D721Med (cell line): ENCODE data around the gene FCN1.

Source experiments
- DNase-seq: peaks from one replicate; pipeline ENCODE4 v3.0.0; 2011; ENCODE audit warnings: low spot score; ENCODE audit not compliant: insufficient read length
- FAIRE-seq: peaks from 2 replicates; lab custom pipeline; 2011; peaks lifted over from hg19 to GRCh38; lab: Jason Lieb, UNC
- CTCF ChIP-seq: IDR thresholded peaks from 2 replicates; pipeline ENCODE4 v1.5.1; 2012; ENCODE audit warnings: mild to moderate bottlenecking, control low read depth; ENCODE audit not compliant: insufficient read depth; ENCODE audit errors: missing control alignments

Gene FCN1

DNA sequence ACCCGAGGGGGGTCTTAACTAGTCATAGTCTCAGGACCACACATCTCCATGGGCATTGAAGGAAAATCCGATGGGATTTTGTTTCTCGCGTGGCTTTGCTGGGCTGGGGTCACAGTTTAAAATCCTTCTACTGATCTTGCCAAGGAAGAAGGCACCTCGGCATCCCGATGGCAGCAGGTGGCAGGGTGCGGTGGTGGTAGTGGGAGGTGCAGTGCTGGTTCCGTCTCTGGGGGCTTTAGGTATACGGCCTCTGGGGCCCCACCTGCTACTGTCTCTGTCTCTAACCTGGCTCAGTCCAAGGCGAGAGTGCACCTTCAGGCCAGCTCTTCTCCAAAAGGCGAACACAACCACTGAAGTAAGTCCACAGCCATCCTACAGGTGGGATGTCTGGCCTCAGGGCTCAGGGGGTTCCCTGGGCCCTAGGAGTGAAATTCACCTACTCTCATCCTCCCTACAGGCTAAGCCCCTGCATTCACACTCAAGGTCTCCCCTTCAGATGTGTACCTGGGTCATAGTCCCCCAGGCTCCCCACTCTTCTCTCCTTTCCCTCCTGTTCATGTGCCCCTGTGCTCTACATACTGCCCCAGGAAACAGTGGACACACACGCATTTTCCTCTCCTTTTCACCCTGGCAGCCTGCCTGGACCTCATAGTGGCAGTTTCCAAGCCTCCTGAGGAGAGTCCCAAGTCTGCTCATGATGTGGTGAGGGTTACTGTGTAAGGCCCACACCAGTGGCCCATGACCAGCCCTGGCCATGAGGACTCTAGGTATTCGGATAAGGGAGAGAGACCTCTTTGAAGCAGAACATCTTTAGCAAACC lies 37.8 kb downstream of the FCN1 start:
- TF ChIP-seq CTCF = no peak
- no peak for FAIRE-seq
- DNase-seq = no peak

DNA sequence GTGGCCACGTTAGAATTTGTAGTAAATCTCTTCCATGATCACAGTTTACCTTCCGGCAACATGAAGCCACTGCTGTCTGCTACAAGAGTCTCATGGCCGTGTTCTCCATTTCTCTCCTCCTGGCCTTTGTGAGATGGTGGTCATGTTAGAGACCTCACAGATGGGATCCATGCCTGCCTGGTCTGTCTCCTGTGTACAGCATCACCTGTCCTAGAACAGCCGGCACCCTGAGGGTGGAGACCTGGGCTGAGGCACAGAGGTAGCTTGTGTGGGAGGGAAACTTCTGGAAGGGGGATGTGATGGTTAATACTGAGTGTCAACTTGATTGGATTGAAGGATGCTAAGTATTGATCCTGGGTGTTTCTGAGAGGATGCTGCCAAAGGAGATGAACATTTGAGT lies 40.2 kb downstream of the FCN1 start:
- DNase-seq = no peak
- FAIRE-seq = no peak
- TF ChIP-seq CTCF = no peak

DNA sequence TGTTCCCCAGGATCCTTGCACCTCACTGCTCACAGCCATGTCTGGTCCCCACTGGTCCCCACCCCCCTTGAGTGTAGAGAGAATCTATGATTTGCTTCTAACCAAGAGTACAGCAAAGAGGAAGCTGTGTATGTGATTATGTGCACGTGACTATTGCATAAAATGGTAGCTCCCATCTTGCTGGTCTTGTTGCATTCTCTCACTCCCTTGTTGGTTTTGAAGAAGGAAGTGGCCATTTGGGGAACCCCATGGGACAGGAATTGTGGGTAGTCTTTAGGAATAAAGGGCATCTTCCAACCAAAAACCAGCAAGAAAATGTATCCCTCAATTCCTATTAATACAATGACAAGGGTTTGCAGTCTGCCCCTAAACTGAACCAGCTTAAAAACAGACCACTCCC lies 42.3 kb downstream of the FCN1 start:
- DNase-seq = no peak
- FAIRE-seq = no peak
- no peak for TF ChIP-seq CTCF

DNA sequence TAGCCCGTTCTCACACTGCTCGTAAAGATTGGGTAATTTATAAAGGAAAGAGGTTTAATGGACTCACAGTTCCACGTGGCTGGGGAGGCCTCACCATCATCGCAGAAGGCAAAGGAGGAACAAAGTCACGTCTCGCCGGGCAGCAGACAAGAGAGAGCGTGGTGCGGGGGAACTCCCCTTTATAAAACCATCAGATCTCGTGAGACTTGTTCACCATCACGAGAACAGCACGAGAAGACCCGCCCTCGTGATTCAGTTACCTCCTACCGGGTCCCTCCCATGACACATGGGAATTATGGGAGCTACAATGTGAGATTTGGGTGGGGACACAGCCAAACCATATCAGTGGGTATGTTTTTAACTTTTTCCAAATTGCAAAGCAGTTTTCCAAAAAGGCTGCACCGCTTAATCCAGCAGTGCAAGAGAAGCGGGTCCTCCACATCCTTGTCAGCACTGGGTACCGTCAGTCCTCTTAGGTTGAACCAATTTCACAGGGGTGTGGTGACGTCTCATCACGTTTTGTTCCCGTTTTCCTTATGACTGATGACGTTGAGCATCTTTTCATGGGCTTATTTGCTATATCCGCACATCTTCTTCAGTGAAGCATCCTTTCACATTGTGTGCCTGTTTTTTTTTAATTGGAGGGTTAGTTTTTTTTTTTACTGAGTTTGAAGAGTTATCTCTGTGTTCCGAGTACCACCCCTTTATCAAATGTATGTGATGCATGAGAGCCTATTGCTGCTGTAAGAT lies 45.1 kb downstream of the FCN1 start:
- FAIRE-seq (no peak), DNase-seq (no peak)

GRCh38 chr9:134871697-134872340 lies 45.9 kb downstream of the FCN1 start:
- no peak for TF ChIP-seq CTCF
- DNase-seq = no peak
- no peak for FAIRE-seq

More for the DNA sequence above, 45.1 kb downstream of the FCN1 start:
- no peak for TF ChIP-seq CTCF

DNA sequence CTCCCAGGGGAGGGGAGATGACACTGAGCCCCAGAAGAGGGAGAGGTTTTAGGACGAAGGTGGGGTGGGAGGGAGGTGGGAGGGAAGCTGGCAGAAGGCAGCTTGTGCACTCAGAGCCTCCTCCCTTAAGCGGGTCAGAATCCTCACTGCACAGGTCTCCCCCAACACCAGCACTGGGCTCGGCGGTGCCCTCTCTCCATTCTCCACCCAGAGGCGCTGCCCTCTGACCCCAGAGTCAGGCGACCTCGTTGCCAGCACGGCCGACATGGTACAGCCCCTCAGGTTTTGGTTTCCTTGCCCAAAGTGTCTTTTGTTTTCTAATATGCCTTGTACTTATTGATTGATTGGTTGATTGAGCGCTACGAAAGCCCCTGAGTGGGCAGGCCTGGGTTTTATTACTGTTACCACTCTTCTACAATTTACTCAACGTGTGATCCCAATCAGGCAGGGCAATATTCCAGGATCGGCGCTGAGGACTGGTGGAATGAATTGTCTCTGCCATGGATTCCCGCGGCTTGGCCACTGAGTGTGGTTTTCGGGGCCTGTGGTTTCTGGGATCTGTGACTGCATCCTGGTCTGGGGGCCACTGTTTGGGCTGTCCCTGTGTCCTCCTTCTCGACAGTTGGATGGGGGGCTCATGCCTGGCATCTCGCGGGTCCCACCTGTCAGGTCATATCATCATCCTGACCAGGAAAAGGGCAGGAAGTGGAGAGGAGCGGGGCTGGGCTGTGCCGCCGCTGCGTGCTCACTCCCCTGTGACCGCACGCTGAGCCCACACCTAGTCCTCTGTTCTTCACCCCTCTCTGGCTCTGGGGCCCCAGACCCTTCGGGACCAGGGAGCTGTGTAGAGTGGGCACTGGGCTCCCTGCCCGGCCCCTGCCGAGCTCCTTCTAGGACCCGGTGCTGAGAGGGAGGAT lies 46.7 kb downstream of the FCN1 start:
- no peak for FAIRE-seq
- no peak for DNase-seq

More for the DNA sequence above, 46.7 kb downstream of the FCN1 start:
- no peak for TF ChIP-seq CTCF
